K562 (cell line): ENCODE measurements around the gene THUMPD2. TPM values are rescaled to one million over a fixed set of nuclear protein-coding genes. Genes with fewer than 3 reads are reported as not detected.

ENCODE experiments used
- CHD1 ChIP-seq: fragments of 200-600 bp; sonication (generic); IDR thresholded peaks from one replicate; pipeline ENCODE4 v1.6.1; 2012; ENCODE audit warnings: mild to moderate bottlenecking, moderate library complexity, low read length, inconsistent platforms
- DIDO1 ChIP-seq: fragments of 450-650 bp; IDR thresholded peaks from 2 replicates; pipeline ENCODE4 v1.6.1; 2016; ENCODE audit warnings: low read depth, missing biosample characterization, missing genetic modification characterization
- FOS ChIP-seq: IDR thresholded peaks from 3 replicates; pipeline ENCODE4 v1.6.1; 2011; ENCODE audit not compliant: insufficient read length; ENCODE audit errors: extremely low read depth
- HDAC8 ChIP-seq: fragments of 450-650 bp; IDR thresholded peaks from 2 replicates; pipeline ENCODE4 v1.6.1; 2016; ENCODE audit warnings: mild to moderate bottlenecking, missing genetic modification characterization, moderate library complexity, missing compliant biosample characterization
- KLF10 ChIP-seq: fragments of 250-450 bp; sonication (Bioruptor Pico); IDR thresholded peaks from 2 replicates; pipeline ENCODE4 v1.6.1; 2021; ENCODE audit warnings: matching md5 sums
- PML ChIP-seq: IDR thresholded peaks from 2 replicates; pipeline ENCODE4 v1.6.1; 2012; ENCODE audit warnings: low read length, inconsistent platforms
- RHOXF2B ChIP-seq: fragments of 250-450 bp; sonication (Bioruptor Pico); conservative IDR thresholded peaks from 2 replicates; pipeline ENCODE4 v1.5.1; 2021
- SP2 ChIP-seq: IDR thresholded peaks from 2 replicates; pipeline ENCODE4 v1.6.1; 2011; ENCODE audit warnings: mild to moderate bottlenecking, low read depth, low read length, moderate library complexity; ENCODE audit not compliant: poor library complexity, severe bottlenecking; ENCODE audit errors: extremely low read depth
- TRIM28 ChIP-seq: fragments of 450-650 bp; IDR thresholded peaks from 2 replicates; pipeline ENCODE4 v1.6.1; 2017
- ZNF583 ChIP-seq: fragments of 250-450 bp; sonication (Bioruptor Pico); IDR thresholded peaks from 2 replicates; pipeline ENCODE4 v1.4.0; 2020
- ZNF695 ChIP-seq: fragments of 450-650 bp; formaldehyde crosslinking; IDR thresholded peaks from 2 replicates; pipeline ENCODE4 v1.4.0; 2020; ENCODE audit warnings: mild to moderate bottlenecking, moderate library complexity
- polyA plus RNA-seq, 8 experiments: library from polyadenylated mRNA; depleted of rRNA in 4 of 8; stranded (reverse) in 5 of 8; unstranded in 3 of 8; fragments of >200 nt; fragmentation: Nextera tagmentation in 2 of 8; fragmentation: Illumina TruSeq in 1 of 8; extraction: Ambion mirVana in 2 of 8; extraction: Trizol in 1 of 8; gene quantifications; 2 replicates each; pipeline versions ENCODE4 v1.2.1 to v1.2.3, GENCODE V29; 2011 to 2014; ENCODE audit warnings: inconsistent platforms in 1 of 8, missing spikeins in 1 of 8
- total RNA-seq, 7 experiments: library from RNA; depleted of rRNA in 6 of 7; stranded (reverse); fragments of >200 nt in 6 of 7; fragmentation: Illumina TruSeq in 2 of 7; extraction: Trizol in 2 of 7; gene quantifications; 2 replicates each; pipeline versions ENCODE4 v1.2.1 to v1.2.3, GENCODE V29; 2011 to 2021; ENCODE audit warnings: low replicate concordance in 1 of 7
- TF ChIP-seq, protein P1 (sequence below): fragments of 250-450 bp; sonication (Bioruptor Pico); IDR thresholded peaks from 2 replicates; pipeline ENCODE4 v1.8.0; 2021; ENCODE audit warnings: moderate library complexity, mild to moderate bottlenecking, inconsistent platforms
- TF ChIP-seq, protein P2 (sequence below), 2 experiments: fragments of 450-650 bp; IDR thresholded peaks; 2 replicates each; pipeline ENCODE4 v1.6.1; 2016; ENCODE audit warnings: mild to moderate bottlenecking in 2 of 2, borderline replicate concordance in 1 of 2, low read depth in 1 of 2, moderate library complexity in 1 of 2
- TF ChIP-seq, protein P3 (sequence below): fragments of 250-450 bp; sonication (Bioruptor Pico); IDR thresholded peaks from 2 replicates; pipeline ENCODE4 v1.5.0; 2022; ENCODE audit warnings: mild to moderate bottlenecking
- TF ChIP-seq, protein P4 (sequence below): fragments of 450-650 bp; IDR thresholded peaks from one replicate; pipeline ENCODE4 v1.6.1; 2018; ENCODE audit warnings: mild to moderate bottlenecking, moderate library complexity; ENCODE audit not compliant: partially characterized antibody

The THUMPD2 gene
- total and polyA plus RNA-seq, 9 of the 15 experiments (the other 6 are each of a cell fraction or from before 2014, with no cell fraction given) = 9.6 to 40.4 (median 24.0) TPM

DNA sequence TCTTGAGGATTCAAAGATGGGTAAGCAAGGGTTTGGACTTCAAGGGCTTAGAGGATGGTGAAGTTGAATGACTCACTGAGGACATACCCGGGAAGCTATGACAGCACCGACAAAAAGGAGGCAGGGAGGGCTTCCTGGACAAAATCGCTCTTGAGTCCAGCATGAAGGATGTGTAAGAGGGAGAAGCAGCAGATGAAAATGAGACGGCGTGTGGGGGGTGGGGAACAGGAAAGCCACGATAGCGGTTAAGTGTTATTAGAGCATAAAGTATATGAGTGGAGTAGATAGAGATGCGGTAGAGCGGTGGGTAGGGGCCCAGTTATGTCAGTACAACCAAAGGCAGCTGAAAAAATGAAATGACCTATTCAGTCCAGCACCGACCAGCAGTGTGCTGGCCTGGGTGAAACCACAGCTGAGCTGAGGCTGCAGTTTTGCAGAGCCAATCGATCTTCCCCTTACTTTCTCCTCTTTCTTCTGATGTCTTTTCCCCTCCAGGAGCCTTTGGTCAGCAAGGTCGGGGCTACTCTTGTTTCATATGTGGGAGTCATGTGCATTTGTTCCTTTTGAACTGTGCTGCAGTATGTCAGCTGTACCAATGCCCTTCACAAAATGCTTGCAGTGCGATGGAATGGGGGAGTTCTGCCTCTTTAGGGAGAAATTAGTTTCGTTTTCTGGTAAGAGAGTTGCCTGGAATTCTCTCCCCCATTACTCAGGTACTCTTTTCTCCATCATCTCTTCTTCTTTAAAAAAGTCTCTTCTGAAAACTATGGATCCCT, 2.0 kb upstream of the THUMPD2 start (continued):
- TF ChIP-seq PML = no peak
- TF ChIP-seq, protein P1, sequence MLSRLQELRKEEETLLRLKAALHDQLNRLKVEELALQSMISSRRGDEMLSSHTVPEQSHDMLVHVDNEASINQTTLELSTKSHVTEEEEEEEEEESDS (CRISPR knock-in tag) = no peak
- no peak for TF ChIP-seq ZNF583
- TF ChIP-seq FOS = no peak
- TF ChIP-seq, protein P2, sequence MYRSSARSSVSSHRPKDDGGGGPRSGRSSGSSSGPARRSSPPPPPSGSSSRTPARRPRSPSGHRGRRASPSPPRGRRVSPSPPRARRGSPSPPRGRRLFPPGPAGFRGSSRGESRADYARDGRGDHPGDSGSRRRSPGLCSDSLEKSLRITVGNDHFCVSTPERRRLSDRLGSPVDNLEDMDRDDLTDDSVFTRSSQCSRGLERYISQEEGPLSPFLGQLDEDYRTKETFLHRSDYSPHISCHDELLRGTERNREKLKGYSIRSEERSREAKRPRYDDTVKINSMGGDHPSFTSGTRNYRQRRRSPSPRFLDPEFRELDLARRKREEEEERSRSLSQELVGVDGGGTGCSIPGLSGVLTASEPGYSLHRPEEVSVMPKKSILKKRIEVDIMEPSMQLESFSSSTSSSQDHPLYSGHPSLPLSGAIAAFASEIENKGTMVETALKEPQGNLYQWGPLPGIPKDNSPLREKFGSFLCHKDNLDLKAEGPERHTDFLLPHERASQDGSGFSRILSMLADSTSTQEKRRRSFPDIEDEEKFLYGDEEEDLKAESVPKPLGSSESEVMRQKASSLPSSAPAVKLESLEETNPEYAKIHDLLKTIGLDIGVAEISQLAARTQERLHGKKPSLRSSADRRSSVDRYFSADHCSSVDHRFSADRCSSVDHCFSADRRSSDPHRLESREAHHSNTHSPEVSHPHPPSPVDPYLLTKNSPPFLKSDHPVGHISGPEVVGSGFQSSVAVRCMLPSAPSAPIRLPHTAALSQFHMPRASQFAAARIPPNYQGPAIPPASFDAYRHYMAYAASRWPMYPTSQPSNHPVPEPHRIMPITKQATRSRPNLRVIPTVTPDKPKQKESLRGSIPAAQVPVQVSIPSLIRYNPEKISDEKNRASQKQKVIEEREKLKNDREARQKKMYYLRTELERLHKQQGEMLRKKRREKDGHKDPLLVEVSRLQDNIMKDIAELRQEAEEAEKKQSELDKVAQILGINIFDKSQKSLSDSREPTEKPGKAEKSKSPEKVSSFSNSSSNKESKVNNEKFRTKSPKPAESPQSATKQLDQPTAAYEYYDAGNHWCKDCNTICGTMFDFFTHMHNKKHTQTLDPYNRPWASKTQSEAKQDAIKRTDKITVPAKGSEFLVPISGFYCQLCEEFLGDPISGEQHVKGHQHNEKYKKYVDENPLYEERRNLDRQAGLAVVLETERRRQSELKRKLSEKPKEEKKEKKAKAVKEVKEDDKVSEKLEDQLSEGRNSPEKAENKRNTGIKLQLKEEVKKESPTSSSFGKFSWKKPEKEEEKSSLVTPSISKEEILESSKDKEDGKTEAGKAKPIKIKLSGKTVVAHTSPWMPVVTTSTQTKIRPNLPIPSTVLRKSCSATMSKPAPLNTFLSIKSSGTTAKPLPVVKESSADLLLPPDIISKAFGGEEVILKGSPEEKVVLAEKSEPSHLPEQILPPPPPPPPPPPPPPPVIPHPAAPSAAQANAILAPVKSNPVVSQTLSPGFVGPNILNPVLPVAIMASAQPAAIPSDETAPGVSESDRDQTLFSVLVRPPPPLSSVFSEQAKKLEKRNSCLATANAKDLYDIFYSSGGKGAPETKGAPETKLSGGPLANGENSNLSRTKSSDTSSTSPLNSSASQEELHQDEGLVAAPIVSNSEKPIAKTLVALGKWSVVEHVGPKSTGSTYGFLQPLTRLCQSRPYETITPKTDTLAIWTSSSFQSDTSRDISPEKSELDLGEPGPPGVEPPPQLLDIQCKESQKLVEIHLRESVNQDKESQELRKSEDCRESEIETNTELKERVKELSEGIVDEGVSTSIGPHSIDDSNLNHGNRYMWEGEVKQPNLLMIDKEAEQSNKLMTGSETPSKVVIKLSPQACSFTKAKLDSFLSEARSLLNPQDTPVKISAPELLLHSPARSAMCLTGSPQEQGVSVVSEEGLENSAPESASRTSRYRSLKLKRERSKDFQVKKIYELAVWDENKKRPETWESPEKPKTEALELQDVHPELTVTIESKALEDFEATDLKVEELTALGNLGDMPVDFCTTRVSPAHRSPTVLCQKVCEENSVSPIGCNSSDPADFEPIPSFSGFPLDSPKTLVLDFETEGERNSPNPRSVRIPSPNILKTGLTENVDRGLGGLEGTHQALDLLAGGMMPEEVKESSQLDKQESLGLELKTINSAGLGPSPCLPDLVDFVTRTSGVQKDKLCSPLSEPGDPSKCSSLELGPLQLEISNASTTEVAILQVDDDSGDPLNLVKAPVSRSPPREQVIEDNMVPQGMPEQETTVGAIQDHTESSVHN (IDR thresholded peaks at IDR 0.05; ENCODE audit: borderline replicate concordance in 1 of 2, low read depth in 1 of 2) = no peak
- TF ChIP-seq ZNF695 (CRISPR knock-in tag) = no peak
- TF ChIP-seq, protein P3, sequence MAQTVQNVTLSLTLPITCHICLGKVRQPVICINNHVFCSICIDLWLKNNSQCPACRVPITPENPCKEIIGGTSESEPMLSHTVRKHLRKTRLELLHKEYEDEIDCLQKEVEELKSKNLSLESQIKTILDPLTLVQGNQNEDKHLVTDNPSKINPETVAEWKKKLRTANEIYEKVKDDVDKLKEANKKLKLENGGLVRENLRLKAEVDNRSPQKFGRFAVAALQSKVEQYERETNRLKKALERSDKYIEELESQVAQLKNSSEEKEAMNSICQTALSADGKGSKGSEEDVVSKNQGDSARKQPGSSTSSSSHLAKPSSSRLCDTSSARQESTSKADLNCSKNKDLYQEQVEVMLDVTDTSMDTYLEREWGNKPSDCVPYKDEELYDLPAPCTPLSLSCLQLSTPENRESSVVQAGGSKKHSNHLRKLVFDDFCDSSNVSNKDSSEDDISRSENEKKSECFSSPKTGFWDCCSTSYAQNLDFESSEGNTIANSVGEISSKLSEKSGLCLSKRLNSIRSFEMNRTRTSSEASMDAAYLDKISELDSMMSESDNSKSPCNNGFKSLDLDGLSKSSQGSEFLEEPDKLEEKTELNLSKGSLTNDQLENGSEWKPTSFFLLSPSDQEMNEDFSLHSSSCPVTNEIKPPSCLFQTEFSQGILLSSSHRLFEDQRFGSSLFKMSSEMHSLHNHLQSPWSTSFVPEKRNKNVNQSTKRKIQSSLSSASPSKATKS = no peak
- no peak for TF ChIP-seq HDAC8
- TF ChIP-seq KLF10 = no peak
- no peak for TF ChIP-seq TRIM28
- TF ChIP-seq DIDO1 = no peak
- no peak for TF ChIP-seq CHD1
- TF ChIP-seq SP2 = no peak
- TF ChIP-seq RHOXF2B (CRISPR knock-in tag) = no peak
- TF ChIP-seq, protein P4, sequence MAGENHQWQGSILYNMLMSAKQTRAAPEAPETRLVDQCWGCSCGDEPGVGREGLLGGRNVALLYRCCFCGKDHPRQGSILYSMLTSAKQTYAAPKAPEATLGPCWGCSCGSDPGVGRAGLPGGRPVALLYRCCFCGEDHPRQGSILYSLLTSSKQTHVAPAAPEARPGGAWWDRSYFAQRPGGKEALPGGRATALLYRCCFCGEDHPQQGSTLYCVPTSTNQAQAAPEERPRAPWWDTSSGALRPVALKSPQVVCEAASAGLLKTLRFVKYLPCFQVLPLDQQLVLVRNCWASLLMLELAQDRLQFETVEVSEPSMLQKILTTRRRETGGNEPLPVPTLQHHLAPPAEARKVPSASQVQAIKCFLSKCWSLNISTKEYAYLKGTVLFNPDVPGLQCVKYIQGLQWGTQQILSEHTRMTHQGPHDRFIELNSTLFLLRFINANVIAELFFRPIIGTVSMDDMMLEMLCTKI = no peak
- TF ChIP-seq, all 486 proteins: peak for 32
